Measurements from ENCODE around the gene INSYN2A.

INSYN2A gene

GRCh38 chr10:127189226-127189625 is 7.2 kb downstream of the INSYN2A start:
- no peak for TF ChIP-seq CTCF (conservative IDR thresholded peaks at IDR 0.05; ENCODE audit: low read depth, low read length)
- no peak overlapping the region for H3K4me3 ChIP-seq (ENCODE audit: low read depth, low read length)
- no peak for DNase-seq (ENCODE audit: low read depth)

DNA sequence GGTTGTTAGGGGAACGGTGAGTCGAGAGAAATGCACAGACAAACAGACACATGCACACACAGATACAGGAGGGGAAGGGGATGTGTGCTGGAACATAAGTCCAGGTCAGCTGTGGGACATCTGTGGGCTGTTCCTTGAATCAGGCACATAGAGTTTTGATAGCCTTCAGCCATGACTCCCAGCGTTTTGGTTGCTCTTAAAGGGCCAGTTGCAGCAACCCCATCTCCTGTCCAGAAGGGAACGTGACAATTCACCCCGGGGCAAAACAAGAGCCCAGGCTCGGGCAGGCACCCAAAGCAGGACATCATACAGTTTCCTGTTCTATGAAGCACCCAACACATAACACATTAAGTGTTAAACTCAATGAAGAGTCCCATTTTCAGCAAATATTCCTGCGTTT is 9.6 kb downstream of the INSYN2A start:
- no peak overlapping the region for H3K4me3 ChIP-seq (ENCODE audit: low read depth, low read length)
- DNase-seq (ENCODE audit: low read depth): no peak
- no peak for TF ChIP-seq CTCF (conservative IDR thresholded peaks at IDR 0.05; ENCODE audit: low read depth, low read length)

GRCh38 chr10:127184582-127184981 is 11.8 kb downstream of the INSYN2A start:
- DNase-seq (ENCODE audit: low read depth): no peak
- H3K4me3 ChIP-seq (ENCODE audit: low read depth, low read length): no peak overlapping the region
- TF ChIP-seq CTCF (conservative IDR thresholded peaks at IDR 0.05; ENCODE audit: low read depth, low read length): no peak

- DNase-seq (ENCODE audit: low read depth): peak; percentile 23
- H3K4me3 ChIP-seq (ENCODE audit: low read depth, low read length): no peak overlapping the region
- no peak for TF ChIP-seq CTCF (conservative IDR thresholded peaks at IDR 0.05; ENCODE audit: low read depth, low read length)
Observed at GRCh38 chr10:127182161-127182560, 14.2 kb downstream of the INSYN2A start.

DNA sequence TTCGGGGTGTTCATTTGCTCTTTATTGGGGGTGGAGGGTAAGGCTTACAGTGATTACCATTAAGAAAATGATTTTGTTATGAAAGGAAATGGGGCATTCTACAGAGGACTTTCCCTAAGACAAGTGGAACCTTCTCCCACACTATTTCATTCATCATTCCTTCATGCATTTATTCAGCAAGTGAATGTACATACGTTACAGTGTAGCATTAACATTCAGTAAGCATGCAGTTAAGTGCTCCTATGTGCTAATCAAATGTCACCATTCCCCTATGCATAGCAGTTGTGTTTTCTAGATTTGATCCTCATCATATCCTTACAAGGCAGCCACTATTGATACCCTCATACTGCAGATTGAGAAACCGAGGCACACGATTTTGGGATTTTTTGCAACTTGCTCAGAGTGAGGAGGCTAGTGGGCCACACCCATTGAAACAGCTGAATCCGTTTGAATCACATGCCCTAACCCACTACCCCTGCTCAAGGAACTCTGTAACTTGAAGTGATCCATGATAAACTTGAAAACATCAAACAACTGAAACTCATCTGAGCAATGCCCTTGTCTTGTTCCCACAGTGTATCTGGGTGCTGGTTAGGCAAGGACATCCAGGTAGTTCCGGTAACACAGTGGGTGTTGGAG is 16.7 kb downstream of the INSYN2A start:
- TF ChIP-seq CTCF (conservative IDR thresholded peaks at IDR 0.05; ENCODE audit: low read depth, low read length): no peak
- no peak overlapping the region for H3K4me3 ChIP-seq (ENCODE audit: low read depth, low read length)
- no peak for DNase-seq (ENCODE audit: low read depth)

DNA sequence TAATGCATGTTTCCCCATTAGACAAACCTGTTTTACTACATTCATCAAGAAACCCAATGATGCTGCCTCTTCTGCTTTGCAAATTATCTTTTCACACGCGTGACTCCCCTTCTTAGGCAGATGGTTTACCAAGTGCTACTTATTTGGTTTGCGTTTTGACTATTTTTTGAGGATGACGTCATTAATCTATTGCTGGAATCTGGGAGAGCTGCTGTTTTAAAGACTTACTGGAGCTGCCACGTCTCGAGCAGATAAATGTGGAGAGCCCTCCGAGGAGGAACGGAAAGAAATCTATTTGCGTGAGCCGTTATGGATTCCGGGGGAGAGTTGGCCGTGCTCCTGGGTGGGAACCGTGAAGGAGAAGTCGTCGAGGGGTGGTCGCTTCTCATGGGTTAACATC is 19.7 kb downstream of the INSYN2A start:
- no peak overlapping the region for H3K4me3 ChIP-seq (ENCODE audit: low read depth, low read length)
- TF ChIP-seq CTCF (conservative IDR thresholded peaks at IDR 0.05; ENCODE audit: low read depth, low read length): no peak
- no peak for DNase-seq (ENCODE audit: low read depth)

DNA sequence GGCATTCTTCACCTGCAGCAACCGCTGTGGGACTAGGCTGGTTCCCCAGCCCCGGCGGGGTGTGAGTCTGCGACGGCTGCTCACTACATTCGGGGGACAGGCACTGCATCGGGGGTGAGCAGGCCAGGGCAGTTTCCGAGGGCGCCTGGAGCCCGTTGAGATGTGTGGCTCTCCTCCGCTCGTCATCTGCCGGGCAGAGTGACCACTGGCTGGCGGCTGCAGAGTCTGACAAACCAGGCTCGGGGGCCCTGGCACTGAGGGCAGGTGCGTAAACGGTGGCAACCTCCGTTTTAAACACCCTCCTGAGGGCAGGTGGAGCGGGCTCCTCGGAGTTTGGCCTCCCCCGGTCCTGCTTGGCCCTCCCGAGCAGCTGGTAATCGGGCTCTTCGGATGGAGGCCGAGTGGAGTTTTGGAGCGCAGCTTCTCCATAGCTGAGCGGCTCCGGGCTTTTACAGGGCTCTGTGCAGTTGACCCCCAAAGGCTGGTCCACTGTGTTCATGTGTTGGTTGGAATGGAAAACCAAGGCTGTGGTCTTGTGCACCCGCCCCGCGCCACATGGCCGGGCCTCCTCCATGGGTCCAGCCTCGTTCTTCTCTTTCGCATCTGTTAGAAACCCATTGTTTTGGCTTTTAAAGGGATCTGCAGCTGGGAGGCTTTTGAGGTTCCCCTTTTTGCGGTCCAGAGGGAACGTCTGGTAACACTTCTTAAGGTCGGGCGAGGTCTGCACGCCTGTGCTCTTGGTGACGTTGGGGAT is 20.9 kb downstream of the INSYN2A start:
- TF ChIP-seq CTCF (conservative IDR thresholded peaks at IDR 0.05; ENCODE audit: low read depth, low read length): no peak
- no peak overlapping the region for H3K4me3 ChIP-seq (ENCODE audit: low read depth, low read length)
- no peak for DNase-seq (ENCODE audit: low read depth)
